Measurements from ENCODE around the gene INSIG1.
A peak's percentile ranks its signal among the peaks of the same experiment; 100 is the strongest.

Gene INSIG1

GRCh38 chr7:155353256-155353897, 55.7 kb downstream of the INSIG1 start:
- DNase-seq = no peak

- no peak for DNase-seq
Measured at GRCh38 chr7:155354371-155355048, 56.8 kb downstream of the INSIG1 start.

GRCh38 chr7:155355176-155355575, 57.5 kb downstream of the INSIG1 start:
- no peak for DNase-seq

GRCh38 chr7:155355745-155356144, 58.1 kb downstream of the INSIG1 start:
- no peak for DNase-seq

- peak; percentile 16 for DNase-seq
Measured at GRCh38 chr7:155356323-155357105, 58.8 kb downstream of the INSIG1 start.

- DNase-seq = peak; percentile 37
Measured at GRCh38 chr7:155357573-155358041, 59.9 kb downstream of the INSIG1 start.

- DNase-seq = no peak
Measured at GRCh38 chr7:155358066-155358947, 60.6 kb downstream of the INSIG1 start.

GRCh38 chr7:155358948-155359712, 61.5 kb downstream of the INSIG1 start:
- no peak for DNase-seq
